Stomach (tissue), 9 donors: ENCODE measurements around the gene UBE2V1. TPM values are rescaled to one million over a fixed set of nuclear protein-coding genes. Genes with fewer than 3 reads are reported as not detected.
"Not testable (repeated sequence)": the region's sequence is repeated elsewhere in the genome, so short reads cannot be mapped to it uniquely, and the experiment has no call there.

ENCODE experiments used
- DNase-seq, 2 donors: peaks; one replicate each; pipeline versions ENCODE4 v3.0.0 to v3.0.0-alpha.2; 2013 to 2019
- H3K27ac ChIP-seq, 5 donors: fragments of 200-600 bp in 4 of 5; sonication (generic) in 4 of 5; one replicate each; pipeline ENCODE4 v1.5.1; 2013 to 2019; ENCODE audit warnings: mild to moderate bottlenecking in 1 of 5, moderate library complexity in 1 of 5
- H3K27me3 ChIP-seq, 3 donors: fragments of 200-600 bp; sonication (generic); one replicate each; pipeline ENCODE4 v1.5.1; 2017 to 2019; ENCODE audit warnings: mixed run types in 1 of 3
- H3K36me3 ChIP-seq, 4 donors: fragments of 200-600 bp; sonication (generic); 1 replicate in 3 of 4; 2 replicates in 1 of 4; pipeline ENCODE4 v1.5.1; 2016 to 2019
- H3K4me1 ChIP-seq, 4 donors: fragments of 200-600 bp; sonication (generic); one replicate each; pipeline ENCODE4 v1.5.1; 2016 to 2019
- H3K4me3 ChIP-seq, 4 donors: fragments of 200-600 bp; sonication (generic) in 3 of 4; one replicate each; pipeline ENCODE4 v1.5.1; 2016 to 2019; ENCODE audit warnings: mild to moderate bottlenecking in 1 of 4
- H3K9me3 ChIP-seq, 4 donors: fragments of 200-600 bp; sonication (generic); one replicate each; pipeline ENCODE4 v1.5.1; 2016 to 2019
- CTCF ChIP-seq, 7 experiments: fragments of 450-650 bp in 4 of 7; fragments of 200-600 bp in 3 of 7; sonication (generic) in 3 of 7; IDR thresholded peaks; one replicate each; pipeline ENCODE4 v1.5.1; 2016 to 2019; ENCODE audit warnings: antibody characterized with exemption in 7 of 7, control low read depth in 2 of 7, mild to moderate bottlenecking in 1 of 7
- EP300 ChIP-seq: sonication (generic); formaldehyde crosslinking; IDR thresholded peaks from one replicate; pipeline ENCODE4 v1.6.1; 2017; ENCODE audit warnings: antibody characterized with exemption
- POLR2A ChIP-seq, 4 donors: fragments of 450-650 bp; IDR thresholded peaks; one replicate each; pipeline ENCODE4 v1.6.1; 2016; ENCODE audit warnings: antibody characterized with exemption in 4 of 4, control low read depth in 2 of 4, mild to moderate bottlenecking in 1 of 4, moderate library complexity in 1 of 4
- POLR2AphosphoS5 ChIP-seq, 3 donors: sonication (generic); formaldehyde crosslinking; IDR thresholded peaks; one replicate each; pipeline ENCODE4 v1.6.1; 2016; ENCODE audit warnings: antibody characterized with exemption in 3 of 3
- WGBS, 5 donors: extraction: QIAGEN DNeasy Blood & Tissue Kit in 3 of 5; methylation state at CpG; one replicate each; pipeline versions ENCODE4 v1.1.5 to v1.1.7; 2013 to 2018; 5-methylcytosine and 5-hydroxymethylcytosine counted together
- intact Hi-C: fragments of 100-400 bp; cut with DNase I; formaldehyde crosslinking; loops from one replicate; pipeline ENCODE4 v1.15.1; 2023; ENCODE audit warnings: low total_unique reads
- polyA plus RNA-seq, 3 donors: library from polyadenylated mRNA; stranded (reverse); fragments of 200-250 nt; gene quantifications; one replicate each; pipeline ENCODE4 v1.2.3, GENCODE V29; 2013
- total RNA-seq, 5 donors: library from RNA; depleted of rRNA; stranded (reverse); fragments of >200 nt; gene quantifications; one replicate each; pipeline versions ENCODE4 v1.1.0 to v1.2.3, GENCODE V29; 2014 to 2016
- donor health status: healthy with polysubstance abuse.
- donor health status: Bipolar disorder and iron deficiency.
- donor health status: healthy.

The UBE2V1 gene
- total and polyA plus RNA-seq, 8 donors, result 52.6 to 111 (median 72.5) TPM

GRCh38 chr20:50110141-50111047 lies 2.6 kb downstream of the UBE2V1 start:
- intact Hi-C loops, result no loop called here
- Histone ChIP-seq H3K4me3 (no peak overlapping the region), H3K9me3 (no peaks in the 10 kb centered on the region), H3K27me3 (no peaks in the 10 kb centered on the region), H3K4me1 (peaks cover 61 to 92% (median 78%) of the 10 kb centered on the region in 4 donors), H3K36me3 (no peaks in the 10 kb centered on the region), H3K27ac (peak overlapping the region in 4 of 5 donors; percentile 15 to 100 (median 60))
- WGBS, 5 donors, result 21 to 25% (median 24%) methylated on average over 4 of the region's 4 CpGs
- peak; percentile 33 to 83 for DNase-seq
- TF ChIP-seq CTCF (IDR thresholded peaks at IDR 0.05) (no peak), EP300 (no peak), POLR2A (IDR thresholded peaks at IDR 0.05) (no peak), POLR2AphosphoS5 (IDR thresholded peaks at IDR 0.05) (no peak)

- DNase-seq, result no peak
- 49 to 57% (median 55%) methylated on average over 4 of the region's 4 CpGs for WGBS, 5 donors
- Histone ChIP-seq H3K27ac (peak overlapping the region in 4 of 5 donors; percentile 34 to 100 (median 68)), H3K4me3 (no peak overlapping the region), H3K9me3 (no peaks in the 10 kb centered on the region), H3K4me1 (peaks cover 51 to 90% (median 70%) of the 10 kb centered on the region in 4 donors), H3K27me3 (no peaks in the 10 kb centered on the region), H3K36me3 (no peaks in the 10 kb centered on the region)
- TF ChIP-seq EP300, result no peak
- TF ChIP-seq CTCF (IDR thresholded peaks at IDR 0.05), result no peak
- TF ChIP-seq POLR2AphosphoS5 (IDR thresholded peaks at IDR 0.05), result no peak
- no peak for TF ChIP-seq POLR2A (IDR thresholded peaks at IDR 0.05)
- intact Hi-C loops, result no loop called here
These were observed 4.3 kb downstream of the UBE2V1 start for GRCh38 chr20:50108556-50109235.

GRCh38 chr20:50107796-50108331 lies 5.1 kb downstream of the UBE2V1 start:
- WGBS, 5 donors, result 56 to 67% (median 65%) methylated on average over 6 of the region's 6 CpGs
- Histone ChIP-seq H3K4me3 (no peak overlapping the region), H3K9me3 (no peaks in the 10 kb centered on the region), H3K36me3 (no peaks in the 10 kb centered on the region), H3K27ac (peak overlapping the region in 3 of 5 donors; percentile 34 to 100 (median 98)), H3K27me3 (no peaks in the 10 kb centered on the region), H3K4me1 (peaks cover 50 to 93% (median 71%) of the 10 kb centered on the region in 4 donors)
- intact Hi-C loops, result no loop called here
- DNase-seq, result no peak
- TF ChIP-seq EP300 (no peak), POLR2A (IDR thresholded peaks at IDR 0.05) (no peak), CTCF (IDR thresholded peaks at IDR 0.05) (no peak), POLR2AphosphoS5 (IDR thresholded peaks at IDR 0.05) (no peak)

- Histone ChIP-seq H3K9me3 (no peaks in the 10 kb centered on the region), H3K27me3 (no peaks in the 10 kb centered on the region), H3K4me3 (no peak overlapping the region), H3K36me3 (no peaks in the 10 kb centered on the region), H3K27ac (peak overlapping the region in 2 of 5 donors; percentile 98 to 100), H3K4me1 (peaks cover 50 to 97% (median 73%) of the 10 kb centered on the region in 4 donors)
- 72 to 82% (median 77%) methylated on average over 6 of the region's 6 CpGs for WGBS, 5 donors
- DNase-seq, result no peak
- TF ChIP-seq POLR2A (IDR thresholded peaks at IDR 0.05) (no peak), CTCF (IDR thresholded peaks at IDR 0.05) (no peak), POLR2AphosphoS5 (IDR thresholded peaks at IDR 0.05) (no peak), EP300 (no peak)
- intact Hi-C loops, result no loop called here
These were observed 5.8 kb downstream of the UBE2V1 start for GRCh38 chr20:50107086-50107660.

GRCh38 chr20:50106669-50107068 lies 6.3 kb downstream of the UBE2V1 start:
- intact Hi-C loops, H3K9me3 ChIP-seq, H3K27me3 ChIP-seq, H3K36me3 ChIP-seq, H3K4me3 ChIP-seq, DNase-seq: not testable (repeated sequence)
- Histone ChIP-seq H3K4me1 (peaks cover 50 to 97% (median 73%) of the 10 kb centered on the region in 4 donors), H3K27ac (peak overlapping the region in 2 of 5 donors; percentile 98 to 100)
- WGBS, 5 donors, result 72 to 94% (median 83%) methylated on average over 5 of the region's 5 CpGs

- H3K27me3 ChIP-seq, intact Hi-C loops, H3K36me3 ChIP-seq, H3K4me3 ChIP-seq, H3K9me3 ChIP-seq: not testable (repeated sequence)
- WGBS, 5 donors, result 76 to 85% (median 79%) methylated on average over 15 of the region's 15 CpGs
- peak in 1 of 2 donors; percentile 53 for DNase-seq
- Histone ChIP-seq H3K4me1 (peaks cover 49 to 97% (median 72%) of the 10 kb centered on the region in 4 donors), H3K27ac (peak overlapping the region in 4 of 5 donors; percentile 24 to 65 (median 48))
These were observed 9.4 kb downstream of the UBE2V1 start for GRCh38 chr20:50103464-50104107.
